M059J (cell line): ENCODE measurements around the gene KRTAP13-3. TPM values are rescaled to one million over a fixed set of nuclear protein-coding genes. Genes with fewer than 3 reads are reported as not detected.

Experiments used
- total RNA-seq: library from RNA; depleted of rRNA; stranded (reverse); fragments of >200 nt; shearing (Covaris generic); gene quantifications from 2 replicates; pipeline ENCODE4 v1.2.3, GENCODE V29; 2014; rRNA removed

The KRTAP13-3 gene
- total RNA-seq, 1 experiment from 2014 or later: not detected

Other genes starting within 250 kb of the KRTAP13-3 start
- not detected in 2 replicates for gene CLDN8, start 209.8 kb downstream of the KRTAP13-3 start, total RNA-seq
- not detected in 2 replicates for gene KRTAP24-1, start 143.0 kb downstream of the KRTAP13-3 start, total RNA-seq
- gene KRTAP25-1, start 136.4 kb downstream of the KRTAP13-3 start, total RNA-seq: not detected in 2 replicates
- not detected in 2 replicates for gene KRTAP26-1, start 105.6 kb downstream of the KRTAP13-3 start, total RNA-seq
- not detected in 2 replicates for gene KRTAP27-1, start 88.2 kb downstream of the KRTAP13-3 start, total RNA-seq
- gene KRTAP23-1, start 77.3 kb downstream of the KRTAP13-3 start, total RNA-seq: not detected in 2 replicates
- gene KRTAP13-2, start 53.7 kb downstream of the KRTAP13-3 start, total RNA-seq: not detected in 2 replicates
- gene KRTAP13-1, start 29.9 kb downstream of the KRTAP13-3 start, total RNA-seq: not detected in 2 replicates
- not detected in 2 replicates for gene KRTAP13-4, start 4.3 kb upstream of the KRTAP13-3 start, total RNA-seq
- gene KRTAP15-1, start 14.3 kb upstream of the KRTAP13-3 start, total RNA-seq: not detected in 2 replicates
- not detected in 2 replicates for gene KRTAP19-1, start 54.4 kb upstream of the KRTAP13-3 start, total RNA-seq
- gene KRTAP19-2, start 61.5 kb upstream of the KRTAP13-3 start, total RNA-seq: not detected in 2 replicates
- gene KRTAP19-3, start 66.1 kb upstream of the KRTAP13-3 start, total RNA-seq: not detected in 2 replicates
- not detected in 2 replicates for gene KRTAP19-4, start 71.2 kb upstream of the KRTAP13-3 start, total RNA-seq
- not detected in 2 replicates for gene KRTAP19-5, start 76.2 kb upstream of the KRTAP13-3 start, total RNA-seq
- not detected in 2 replicates for gene KRTAP19-6, start 115.9 kb upstream of the KRTAP13-3 start, total RNA-seq
- gene KRTAP19-7, start 135.4 kb upstream of the KRTAP13-3 start, total RNA-seq: not detected in 2 replicates
- not detected in 2 replicates for gene KRTAP22-2, start 164.5 kb upstream of the KRTAP13-3 start, total RNA-seq
- not detected in 2 replicates for gene KRTAP6-3, start 166.5 kb upstream of the KRTAP13-3 start, total RNA-seq
- gene KRTAP6-2, start 173.0 kb upstream of the KRTAP13-3 start, total RNA-seq: not detected in 2 replicates
- gene KRTAP22-1, start 175.2 kb upstream of the KRTAP13-3 start, total RNA-seq: not detected in 2 replicates
- gene KRTAP6-1, start 188.0 kb upstream of the KRTAP13-3 start, total RNA-seq: not detected in 2 replicates
- gene KRTAP20-1, start 190.5 kb upstream of the KRTAP13-3 start, total RNA-seq: not detected in 2 replicates
- gene KRTAP20-4, start 194.7 kb upstream of the KRTAP13-3 start, total RNA-seq: not detected in 2 replicates
- not detected in 2 replicates for gene KRTAP20-2, start 209.3 kb upstream of the KRTAP13-3 start, total RNA-seq
- not detected in 2 replicates for gene KRTAP20-3, start 216.9 kb upstream of the KRTAP13-3 start, total RNA-seq